ENCODE data around the gene LGI1. TPM values are rescaled to one million over a fixed set of nuclear protein-coding genes. Genes with fewer than 3 reads are reported as not detected.

LGI1 gene
- total RNA-seq, 2 donors from 2014 or later = 0.60 to 2.6 TPM

GRCh38 chr10:93816123-93816747, 58.5 kb downstream of the LGI1 start:
- H3K27ac Mint-ChIP-seq = no peak overlapping the region
- Histone ChIP-seq H3K27ac (ENCODE audit: low read depth, low read length) (no peak overlapping the region), H3K9me3 (ENCODE audit: control insufficient read depth, low read length) (no peaks in the 10 kb centered on the region), H3K36me3 (ENCODE audit: control insufficient read depth, insufficient read depth, low read length) (no peaks in the 10 kb centered on the region), H3K4me3 (ENCODE audit: low read length) (no peak overlapping the region), H3K4me1 (ENCODE audit: control insufficient read depth, insufficient read depth, low read length) (no peaks in the 10 kb centered on the region), H3K9ac (ENCODE audit: extremely low read depth, low read length, poor library complexity, severe bottlenecking) (no peak overlapping the region), H3K27me3 (ENCODE audit: control insufficient read depth, insufficient read depth, low read length, poor library complexity, severe bottlenecking) (peaks cover 7% of the 10 kb centered on the region)
- peaks cover 5% of the 10 kb centered on the region for H3K9me3 Mint-ChIP-seq
- peak; percentile 92 for DNase-seq
- peaks cover 19% of the 10 kb centered on the region for H3K27me3 Mint-ChIP-seq (ENCODE audit: insufficient read depth)
- H3K4me1 Mint-ChIP-seq = peaks cover 18% of the 10 kb centered on the region
- peak; percentile 97 for TF ChIP-seq CTCF (conservative IDR thresholded peaks at IDR 0.05)
- WGBS, 2 experiments (ENCODE audit: insufficient coverage in 1 of 2, insufficient read length in 1 of 2) = 19 to 29% methylated on average over 6 to 8 of the region's 8 CpGs
- H3K36me3 Mint-ChIP-seq (ENCODE audit: low read depth) = no peaks in the 10 kb centered on the region
- H3K4me3 Mint-ChIP-seq = no peak overlapping the region

GRCh38 chr10:93818086-93818485, 60.4 kb downstream of the LGI1 start:
- peaks cover 19% of the 10 kb centered on the region for H3K27me3 Mint-ChIP-seq (ENCODE audit: insufficient read depth)
- no peak for DNase-seq
- 88 to 100% methylated on average over 4 of the region's 5 CpGs for WGBS, 2 experiments (ENCODE audit: insufficient coverage in 1 of 2, insufficient read length in 1 of 2)
- no peaks in the 10 kb centered on the region for H3K9me3 ChIP-seq (ENCODE audit: control insufficient read depth, low read length)
- peaks cover 7% of the 10 kb centered on the region for H3K27me3 ChIP-seq (ENCODE audit: control insufficient read depth, insufficient read depth, low read length, poor library complexity, severe bottlenecking)
- no peak overlapping the region for H3K4me3 ChIP-seq (ENCODE audit: low read length)
- no peak overlapping the region for H3K4me3 Mint-ChIP-seq
- no peaks in the 10 kb centered on the region for H3K4me1 ChIP-seq (ENCODE audit: control insufficient read depth, insufficient read depth, low read length)
- H3K36me3 Mint-ChIP-seq (ENCODE audit: low read depth) = no peaks in the 10 kb centered on the region
- peaks cover 18% of the 10 kb centered on the region for H3K4me1 Mint-ChIP-seq
- H3K27ac Mint-ChIP-seq = no peak overlapping the region
- H3K27ac ChIP-seq (ENCODE audit: low read depth, low read length) = no peak overlapping the region
- no peak for TF ChIP-seq CTCF (conservative IDR thresholded peaks at IDR 0.05)
- H3K9me3 Mint-ChIP-seq = peaks cover 5% of the 10 kb centered on the region
- H3K36me3 ChIP-seq (ENCODE audit: control insufficient read depth, insufficient read depth, low read length) = no peaks in the 10 kb centered on the region
- no peak overlapping the region for H3K9ac ChIP-seq (ENCODE audit: extremely low read depth, low read length, poor library complexity, severe bottlenecking)

GRCh38 chr10:93819520-93819919, 61.8 kb downstream of the LGI1 start:
- H3K27ac ChIP-seq (ENCODE audit: low read depth, low read length) = no peak overlapping the region
- no peak for DNase-seq
- peaks cover 5% of the 10 kb centered on the region for H3K9me3 Mint-ChIP-seq
- H3K4me3 ChIP-seq (ENCODE audit: low read length) = no peak overlapping the region
- H3K27me3 ChIP-seq (ENCODE audit: control insufficient read depth, insufficient read depth, low read length, poor library complexity, severe bottlenecking) = peaks cover 7% of the 10 kb centered on the region
- H3K4me1 ChIP-seq (ENCODE audit: control insufficient read depth, insufficient read depth, low read length) = no peaks in the 10 kb centered on the region
- no peak overlapping the region for H3K9ac ChIP-seq (ENCODE audit: extremely low read depth, low read length, poor library complexity, severe bottlenecking)
- no peaks in the 10 kb centered on the region for H3K9me3 ChIP-seq (ENCODE audit: control insufficient read depth, low read length)
- peaks cover 13% of the 10 kb centered on the region for H3K4me1 Mint-ChIP-seq
- H3K27me3 Mint-ChIP-seq (ENCODE audit: insufficient read depth) = peaks cover 19% of the 10 kb centered on the region
- H3K36me3 ChIP-seq (ENCODE audit: control insufficient read depth, insufficient read depth, low read length) = no peaks in the 10 kb centered on the region
- no peaks in the 10 kb centered on the region for H3K36me3 Mint-ChIP-seq (ENCODE audit: low read depth)
- no peak overlapping the region for H3K4me3 Mint-ChIP-seq
- 89 to 95% methylated on average over 3 to 4 of the region's 4 CpGs for WGBS, 2 experiments (ENCODE audit: insufficient coverage in 1 of 2, insufficient read length in 1 of 2)
- H3K27ac Mint-ChIP-seq = no peak overlapping the region
- no peak for TF ChIP-seq CTCF (conservative IDR thresholded peaks at IDR 0.05)

Data from endodermal cell (in vitro differentiated cells).